ENCODE data around the gene TMED10.

The TMED10 gene

GRCh38 chr14:75196468-75196867, 20.1 kb upstream of the TMED10 start:
- TF ChIP-seq RAD21 (IDR thresholded peaks at IDR 0.05; ENCODE audit: low read depth) (no peak), TEAD4 (IDR thresholded peaks at IDR 0.05) (no peak), TAF1 (IDR thresholded peaks at IDR 0.05; ENCODE audit: low read depth) (no peak), FOXM1 (IDR thresholded peaks at IDR 0.05; ENCODE audit: borderline replicate concordance, low read depth) (no peak), USF1 (IDR thresholded peaks at IDR 0.05) (no peak), ZBTB7A (IDR thresholded peaks at IDR 0.05; ENCODE audit: low read depth) (no peak), YY1 (IDR thresholded peaks at IDR 0.05; ENCODE audit: low read depth) (no peak), EP300 (IDR thresholded peaks at IDR 0.05; ENCODE audit: borderline replicate concordance) (no peak), NFIC (IDR thresholded peaks at IDR 0.05) (no peak), MAX (IDR thresholded peaks at IDR 0.05) (no peak), CEBPB (IDR thresholded peaks at IDR 0.05) (no peak), TCF12 (IDR thresholded peaks at IDR 0.05; ENCODE audit: low read depth) (no peak), EGR1 (IDR thresholded peaks at IDR 0.05) (no peak), CREB1 (IDR thresholded peaks at IDR 0.05; ENCODE audit: low read depth) (no peak)
- TF ChIP-seq, protein P1, sequence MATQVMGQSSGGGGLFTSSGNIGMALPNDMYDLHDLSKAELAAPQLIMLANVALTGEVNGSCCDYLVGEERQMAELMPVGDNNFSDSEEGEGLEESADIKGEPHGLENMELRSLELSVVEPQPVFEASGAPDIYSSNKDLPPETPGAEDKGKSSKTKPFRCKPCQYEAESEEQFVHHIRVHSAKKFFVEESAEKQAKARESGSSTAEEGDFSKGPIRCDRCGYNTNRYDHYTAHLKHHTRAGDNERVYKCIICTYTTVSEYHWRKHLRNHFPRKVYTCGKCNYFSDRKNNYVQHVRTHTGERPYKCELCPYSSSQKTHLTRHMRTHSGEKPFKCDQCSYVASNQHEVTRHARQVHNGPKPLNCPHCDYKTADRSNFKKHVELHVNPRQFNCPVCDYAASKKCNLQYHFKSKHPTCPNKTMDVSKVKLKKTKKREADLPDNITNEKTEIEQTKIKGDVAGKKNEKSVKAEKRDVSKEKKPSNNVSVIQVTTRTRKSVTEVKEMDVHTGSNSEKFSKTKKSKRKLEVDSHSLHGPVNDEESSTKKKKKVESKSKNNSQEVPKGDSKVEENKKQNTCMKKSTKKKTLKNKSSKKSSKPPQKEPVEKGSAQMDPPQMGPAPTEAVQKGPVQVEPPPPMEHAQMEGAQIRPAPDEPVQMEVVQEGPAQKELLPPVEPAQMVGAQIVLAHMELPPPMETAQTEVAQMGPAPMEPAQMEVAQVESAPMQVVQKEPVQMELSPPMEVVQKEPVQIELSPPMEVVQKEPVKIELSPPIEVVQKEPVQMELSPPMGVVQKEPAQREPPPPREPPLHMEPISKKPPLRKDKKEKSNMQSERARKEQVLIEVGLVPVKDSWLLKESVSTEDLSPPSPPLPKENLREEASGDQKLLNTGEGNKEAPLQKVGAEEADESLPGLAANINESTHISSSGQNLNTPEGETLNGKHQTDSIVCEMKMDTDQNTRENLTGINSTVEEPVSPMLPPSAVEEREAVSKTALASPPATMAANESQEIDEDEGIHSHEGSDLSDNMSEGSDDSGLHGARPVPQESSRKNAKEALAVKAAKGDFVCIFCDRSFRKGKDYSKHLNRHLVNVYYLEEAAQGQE (IDR thresholded peaks at IDR 0.05; ENCODE audit: low read depth), result no peak

DNA sequence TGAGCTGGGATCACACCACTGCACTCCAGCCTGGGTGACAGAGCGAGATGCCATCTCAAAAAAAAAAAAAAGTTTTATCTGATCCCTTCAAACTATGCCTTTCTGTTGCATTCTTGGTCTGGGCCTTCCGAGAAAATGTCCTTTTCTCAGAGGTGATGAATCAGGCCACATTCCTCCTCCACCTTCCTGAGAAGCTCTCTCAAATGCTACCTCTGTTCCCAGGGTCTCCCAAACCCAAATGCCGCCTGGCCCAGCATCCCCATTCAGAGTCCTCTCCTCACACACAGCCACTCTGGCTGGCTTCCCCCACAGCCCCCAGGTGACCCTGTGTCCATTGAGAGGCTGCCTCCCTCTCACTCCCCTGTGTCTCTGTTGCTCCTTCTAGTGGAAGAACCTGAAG, 19.7 kb upstream of the TMED10 start:
- TF ChIP-seq TEAD4 (IDR thresholded peaks at IDR 0.05) (no peak), YY1 (IDR thresholded peaks at IDR 0.05; ENCODE audit: low read depth) (no peak), TAF1 (IDR thresholded peaks at IDR 0.05; ENCODE audit: low read depth) (no peak), EP300 (IDR thresholded peaks at IDR 0.05; ENCODE audit: borderline replicate concordance) (no peak)

DNA sequence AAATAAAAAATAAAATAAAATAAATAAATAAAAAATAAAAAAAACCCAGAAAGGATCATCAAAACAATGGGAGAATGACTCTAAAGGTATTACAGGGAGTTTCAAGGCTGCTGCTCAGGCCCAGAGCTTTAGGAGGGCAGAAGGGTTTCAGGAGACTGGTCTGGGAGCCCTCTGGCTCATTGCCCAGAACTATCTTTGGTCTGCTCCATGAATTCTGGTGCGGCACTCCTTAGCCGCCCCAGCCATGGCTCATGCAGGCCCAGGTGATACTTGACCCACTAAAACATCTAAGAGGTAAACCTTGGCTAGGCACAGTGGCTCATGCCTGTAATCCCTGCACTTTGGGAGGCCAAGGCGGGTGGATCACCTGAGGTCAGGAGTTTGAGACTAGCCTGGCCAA, 14.7 kb upstream of the TMED10 start:
- TF ChIP-seq NFIC (IDR thresholded peaks at IDR 0.05), result no peak
- TF ChIP-seq EP300 (IDR thresholded peaks at IDR 0.05; ENCODE audit: borderline replicate concordance), result no peak
- TF ChIP-seq CEBPB (IDR thresholded peaks at IDR 0.05), result no peak
- no peak for TF ChIP-seq TAF1 (IDR thresholded peaks at IDR 0.05; ENCODE audit: low read depth)
- TF ChIP-seq EGR1 (IDR thresholded peaks at IDR 0.05), result no peak
- no peak for TF ChIP-seq ZBTB7A (IDR thresholded peaks at IDR 0.05; ENCODE audit: low read depth)
- TF ChIP-seq, protein P1 (IDR thresholded peaks at IDR 0.05; ENCODE audit: low read depth), result no peak
- no peak for TF ChIP-seq FOXM1 (IDR thresholded peaks at IDR 0.05; ENCODE audit: borderline replicate concordance, low read depth)
- no peak for TF ChIP-seq CREB1 (IDR thresholded peaks at IDR 0.05; ENCODE audit: low read depth)
- no peak for TF ChIP-seq TEAD4 (IDR thresholded peaks at IDR 0.05)
- no peak for TF ChIP-seq MAX (IDR thresholded peaks at IDR 0.05)
- TF ChIP-seq YY1 (IDR thresholded peaks at IDR 0.05; ENCODE audit: low read depth), result no peak
- TF ChIP-seq RAD21 (IDR thresholded peaks at IDR 0.05; ENCODE audit: low read depth), result no peak

GRCh38 chr14:75190023-75190422, 13.6 kb upstream of the TMED10 start:
- no peak for TF ChIP-seq CREB1 (IDR thresholded peaks at IDR 0.05; ENCODE audit: low read depth)
- no peak for TF ChIP-seq TAF1 (IDR thresholded peaks at IDR 0.05; ENCODE audit: low read depth)
- TF ChIP-seq, protein P1 (IDR thresholded peaks at IDR 0.05; ENCODE audit: low read depth), result no peak
- TF ChIP-seq YY1 (IDR thresholded peaks at IDR 0.05; ENCODE audit: low read depth), result no peak
- no peak for TF ChIP-seq TCF12 (IDR thresholded peaks at IDR 0.05; ENCODE audit: low read depth)
- TF ChIP-seq EGR1 (IDR thresholded peaks at IDR 0.05), result no peak
- TF ChIP-seq TEAD4 (IDR thresholded peaks at IDR 0.05), result no peak
- TF ChIP-seq CEBPB (IDR thresholded peaks at IDR 0.05), result no peak
- no peak for TF ChIP-seq ZBTB7A (IDR thresholded peaks at IDR 0.05; ENCODE audit: low read depth)

DNA sequence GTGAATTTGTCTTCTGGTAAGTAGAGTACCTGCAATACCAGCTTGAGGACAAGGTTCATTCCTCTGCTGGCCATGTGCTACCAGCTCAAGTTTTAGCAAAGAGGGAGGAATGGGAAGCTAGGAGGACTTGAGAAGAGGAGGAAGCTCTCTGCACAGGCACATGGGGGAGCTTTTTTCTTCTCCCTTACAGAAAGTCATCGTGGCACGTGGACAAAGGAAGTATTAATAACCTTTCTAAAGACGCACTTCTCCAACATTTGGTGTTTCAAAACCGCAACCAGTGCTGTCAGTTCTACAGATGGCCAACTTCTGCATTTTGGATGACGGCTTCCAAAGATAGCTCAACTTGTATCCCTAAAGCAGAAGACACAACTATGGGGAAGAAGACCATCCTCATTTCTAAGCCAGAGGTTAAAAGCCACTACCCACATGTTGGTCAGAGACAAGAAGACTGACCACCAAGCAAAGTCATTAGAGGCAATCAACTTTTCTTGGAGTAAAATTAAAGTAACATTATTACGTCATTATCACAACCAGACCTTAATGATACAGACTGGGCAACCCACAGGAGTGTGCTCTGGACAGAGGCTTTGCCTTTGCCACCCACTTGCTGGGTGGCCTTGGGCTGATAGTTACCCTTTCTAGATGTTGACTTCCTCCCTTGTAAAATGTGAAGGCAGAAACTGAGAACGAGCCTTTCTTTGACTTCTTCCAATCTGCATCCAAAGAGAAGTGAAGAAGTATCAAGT, 12.3 kb upstream of the TMED10 start:
- TF ChIP-seq EGR1 (IDR thresholded peaks at IDR 0.05), result no peak
- no peak for TF ChIP-seq TCF12 (IDR thresholded peaks at IDR 0.05; ENCODE audit: low read depth)
- TF ChIP-seq CEBPB (IDR thresholded peaks at IDR 0.05), result no peak
- TF ChIP-seq YY1 (IDR thresholded peaks at IDR 0.05; ENCODE audit: low read depth), result no peak
- TF ChIP-seq RAD21 (IDR thresholded peaks at IDR 0.05; ENCODE audit: low read depth), result no peak
- TF ChIP-seq, protein P1 (IDR thresholded peaks at IDR 0.05; ENCODE audit: low read depth), result no peak
- TF ChIP-seq TAF1 (IDR thresholded peaks at IDR 0.05; ENCODE audit: low read depth), result no peak
- no peak for TF ChIP-seq USF1 (IDR thresholded peaks at IDR 0.05)
- no peak for TF ChIP-seq ZBTB7A (IDR thresholded peaks at IDR 0.05; ENCODE audit: low read depth)
